ENCODE results near the gene RRN3.
"Not testable (repeated sequence)": the region's sequence is repeated elsewhere in the genome, so short reads cannot be mapped to it uniquely, and the experiment has no call there.

RRN3 gene

DNA sequence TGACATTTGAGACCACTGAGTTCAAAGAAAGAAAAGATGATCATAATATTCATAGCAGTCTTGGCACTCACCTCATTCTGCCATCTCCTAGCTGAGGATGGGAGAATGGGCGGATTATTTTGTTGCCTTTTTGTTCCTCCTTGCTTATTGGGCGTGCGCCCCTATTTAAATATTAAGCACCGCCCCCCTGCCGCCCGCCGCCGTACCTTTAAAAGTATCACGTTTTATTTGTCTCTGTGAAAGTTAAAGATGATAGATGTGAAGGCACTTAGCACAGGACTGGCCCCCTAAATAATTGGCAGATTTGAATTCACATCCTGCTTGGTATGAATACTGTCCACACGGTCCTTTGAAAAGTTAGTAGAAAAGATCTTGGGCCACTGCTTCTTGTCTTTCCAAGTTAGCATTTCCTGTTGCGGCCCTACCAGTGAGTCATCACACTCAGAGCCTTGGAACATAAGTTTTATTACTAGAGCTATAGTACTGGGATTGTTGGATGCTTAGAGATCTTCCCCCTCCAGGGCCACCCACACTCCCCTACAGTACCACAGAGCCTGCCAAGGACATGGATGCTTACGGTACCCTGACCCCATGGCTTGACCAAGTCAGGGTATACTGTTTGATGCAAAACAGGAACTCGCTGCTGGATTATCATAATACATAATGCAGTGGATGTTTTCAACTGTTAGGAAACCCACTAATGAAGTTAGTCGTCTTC is 68.7 kb downstream of the RRN3 start:
- DNase-seq: not testable (repeated sequence)

DNA sequence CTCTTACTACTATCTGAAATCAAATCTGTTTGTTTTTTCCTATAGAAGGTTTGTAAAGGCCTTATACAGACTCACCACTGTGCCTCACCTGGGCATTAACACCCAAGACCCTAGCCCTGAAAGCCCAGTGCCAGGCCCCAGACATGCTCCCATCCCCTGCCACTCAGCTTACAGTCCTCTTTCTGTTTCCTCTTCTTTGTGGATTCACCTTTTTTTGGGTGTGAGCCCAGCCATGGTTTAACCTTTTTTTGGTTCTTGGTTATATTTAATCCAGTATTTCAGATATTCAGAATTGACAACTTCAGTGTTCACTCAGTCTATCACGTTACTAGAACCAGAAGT is 69.2 kb downstream of the RRN3 start:
- DNase-seq: not testable (repeated sequence)

DNA sequence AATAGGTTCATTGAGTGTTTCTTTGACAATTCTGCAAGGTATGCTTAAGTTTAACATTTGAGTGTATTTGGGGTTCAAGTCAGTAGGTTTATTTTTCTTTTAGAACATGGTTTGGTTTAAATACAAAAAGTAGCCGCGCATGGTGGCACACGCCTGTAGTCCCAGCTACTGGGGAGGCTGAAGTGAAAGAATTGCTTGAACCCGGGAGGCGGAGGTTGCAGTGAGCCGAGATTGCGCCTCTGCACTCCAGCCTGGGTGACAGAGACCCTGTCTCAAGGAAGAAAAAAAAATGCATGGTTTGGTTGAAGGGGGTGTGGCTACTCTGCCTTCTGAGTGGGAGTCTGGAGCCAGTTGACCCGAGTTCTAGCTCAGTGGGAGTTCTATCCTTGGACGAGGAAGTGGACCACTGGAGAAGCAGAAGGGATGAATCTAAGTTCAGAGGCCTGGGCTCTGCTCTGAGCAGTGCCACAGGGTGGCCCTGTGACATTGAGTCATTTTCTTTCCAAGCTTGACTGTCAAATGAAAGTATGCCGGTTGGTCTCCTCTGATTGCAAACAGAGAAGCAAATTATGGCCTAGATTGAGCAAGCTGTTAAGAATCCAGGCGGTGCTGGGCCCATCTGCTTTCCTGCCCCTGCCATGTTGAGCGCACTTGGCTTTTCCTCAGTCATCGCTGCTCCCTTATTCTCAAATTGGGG is 70.5 kb downstream of the RRN3 start:
- DNase-seq: peak; percentile 39 to 85

DNA sequence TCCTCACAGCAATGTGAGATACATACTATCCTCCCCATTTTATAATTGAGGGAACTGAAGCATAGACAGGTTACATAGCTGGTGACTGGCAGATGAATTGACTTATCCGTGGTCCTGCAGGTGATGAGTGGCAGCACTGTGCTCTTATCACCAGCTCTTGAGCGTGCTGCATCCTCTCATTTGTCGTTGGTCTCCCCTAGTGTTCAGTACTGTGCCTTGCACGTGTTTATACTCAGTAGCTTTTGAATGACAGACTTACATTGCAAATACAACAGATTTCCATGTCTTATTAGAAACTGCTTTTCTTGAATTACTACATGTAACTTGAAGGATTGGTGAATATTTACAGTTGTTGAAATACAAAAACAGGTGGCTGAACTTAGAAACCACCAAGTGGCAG is 71.9 kb downstream of the RRN3 start:
- DNase-seq: peak in 1 of 2 donors; percentile 29

DNA sequence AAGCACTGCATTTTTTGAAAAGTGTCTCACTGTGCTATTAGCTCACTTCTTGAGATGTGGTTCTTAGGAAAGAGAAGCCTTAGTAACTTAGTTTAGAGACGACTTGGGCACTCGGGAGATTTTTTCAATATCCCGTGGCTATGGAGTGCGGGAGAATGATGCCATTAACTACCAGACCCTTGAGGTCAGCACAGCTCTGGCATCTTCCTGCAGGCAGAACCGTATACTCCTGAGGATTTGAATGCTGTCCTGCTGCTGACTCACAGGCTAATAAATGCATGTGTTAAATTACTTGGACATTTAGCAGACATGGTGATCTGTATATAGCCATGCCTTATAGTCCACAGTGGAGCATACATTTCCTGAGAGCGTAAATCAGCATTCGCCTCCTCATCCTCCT is 72.6 kb downstream of the RRN3 start:
- not testable (repeated sequence) for DNase-seq

DNA sequence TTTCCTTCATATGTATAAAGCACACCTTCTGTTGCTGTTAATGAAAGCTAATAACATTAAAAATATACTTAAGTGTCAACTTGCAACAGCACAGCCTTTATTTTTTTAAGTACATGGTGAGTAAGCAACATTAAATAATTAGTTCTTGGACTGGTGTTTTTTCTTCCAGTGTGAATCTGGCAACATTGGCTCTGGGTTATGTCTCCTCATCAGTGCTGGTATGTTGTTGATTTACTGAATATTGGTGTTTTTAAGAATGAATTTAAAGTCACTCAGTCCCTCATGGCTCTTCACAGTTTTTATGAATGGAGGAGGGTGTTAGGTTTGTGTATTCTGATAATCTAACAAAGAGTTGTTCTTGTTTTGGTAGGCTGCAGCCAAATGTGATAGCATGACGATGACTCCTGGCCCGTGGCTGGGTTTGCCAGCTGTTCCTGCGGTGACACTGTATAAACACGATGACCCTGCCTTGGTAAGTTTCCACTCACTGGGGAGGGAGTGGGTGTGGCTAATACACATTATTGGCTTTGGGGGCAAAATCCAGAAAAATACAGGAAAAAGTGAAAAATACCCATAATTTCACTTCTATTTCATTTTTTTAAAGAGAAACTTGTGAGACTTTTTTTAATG is 77.0 kb downstream of the RRN3 start:
- peak in 1 of 2 donors; percentile 11 for DNase-seq

DNA sequence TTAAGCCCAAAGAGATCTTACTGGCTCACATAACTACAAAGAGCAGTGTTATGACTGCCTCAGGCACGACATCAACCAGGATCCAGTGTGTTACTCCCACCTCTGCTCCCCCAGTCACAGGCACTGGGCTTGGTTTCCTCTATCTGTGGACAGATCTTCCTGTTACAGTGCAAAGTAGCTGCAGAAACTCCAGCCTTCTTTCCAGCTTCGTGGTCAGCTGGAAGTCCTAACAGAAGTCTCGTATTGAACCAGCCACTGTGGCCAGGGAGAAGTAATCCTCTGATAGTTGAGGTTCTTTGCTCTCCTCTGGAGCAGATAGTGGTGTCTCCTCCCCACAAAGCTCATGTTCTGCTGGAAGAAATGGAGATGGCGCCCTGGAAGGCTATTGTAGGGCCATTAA is 77.7 kb downstream of the RRN3 start:
- peak; percentile 26 to 66 for DNase-seq

DNA sequence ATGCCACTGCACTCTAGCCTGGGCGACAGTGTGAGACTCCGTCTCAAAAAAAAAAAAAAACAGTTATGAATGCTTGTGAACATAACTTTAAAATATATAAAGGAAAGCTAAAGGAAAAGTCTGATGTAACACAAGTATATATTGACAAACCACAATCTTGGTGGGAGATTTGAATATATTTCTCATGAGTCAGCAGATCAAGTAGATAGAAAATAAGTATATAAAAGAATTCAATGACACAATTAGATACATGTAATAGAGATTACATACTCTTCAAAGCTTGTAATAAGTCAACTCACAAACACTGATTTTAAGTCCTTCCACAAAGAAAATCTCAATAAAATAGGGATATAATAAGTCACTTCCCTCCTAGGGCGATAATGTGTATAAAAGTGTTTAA is 78.4 kb downstream of the RRN3 start:
- not testable (repeated sequence) for DNase-seq

DNA sequence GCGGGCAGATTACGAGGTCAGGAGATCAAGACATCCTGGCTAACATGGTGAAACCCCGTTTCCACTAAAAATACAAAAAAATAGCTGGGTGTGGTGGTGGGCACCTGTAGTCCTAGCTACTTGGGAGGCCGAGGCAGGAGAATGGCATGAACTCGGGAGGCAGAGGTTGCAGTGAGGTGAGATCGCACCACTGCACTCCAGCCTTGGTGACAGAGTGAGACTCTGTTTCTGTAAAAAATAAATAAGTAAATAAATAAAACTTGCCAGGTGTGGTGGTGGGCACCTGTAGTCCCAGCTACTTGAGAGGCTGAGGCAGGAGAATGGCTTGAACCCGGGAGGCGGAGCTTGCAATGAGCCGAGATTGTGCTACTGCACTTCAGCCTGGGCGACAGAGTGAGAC is 81.1 kb downstream of the RRN3 start:
- not testable (repeated sequence) for DNase-seq

Data from inflammatory macrophage treated with lipopolysaccharide for 1 hour (primary cell).